ENCODE measurements around the gene FAM98B. TPM values are rescaled to one million over a fixed set of nuclear protein-coding genes. Genes with fewer than 3 reads are reported as not detected.
A peak's percentile ranks its signal among the peaks of the same experiment; 100 is the strongest.

FAM98B gene
- total and polyA plus RNA-seq, 2 donors from 2014 or later: 12.9 to 17.2 TPM

- H3K9ac ChIP-seq (ENCODE audit: low read length in 3 of 3): no peak overlapping the region
- no peak overlapping the region for H3K4me3 ChIP-seq (ENCODE audit: low read length in 3 of 3)
- FAIRE-seq: no peak
- H3K4me1 ChIP-seq (ENCODE audit: control insufficient read depth in 2 of 3, insufficient read depth in 2 of 3, low read depth in 1 of 3, low read length in 3 of 3): no peaks in the 10 kb centered on the region
- H3K27ac ChIP-seq (ENCODE audit: low read depth in 2 of 2, low read length in 2 of 2): no peak overlapping the region
- DNase-seq: peak in 4 of 5 donors; percentile 60 to 82 (median 66)
- peak; percentile 96 for TF ChIP-seq CTCF (IDR thresholded peaks at IDR 0.05; ENCODE audit: borderline replicate concordance, extremely low read depth, insufficient read depth)
- intact Hi-C loops (cut with DNase I): no loop called here
- H3K9me3 ChIP-seq (ENCODE audit: control insufficient read depth in 2 of 3, insufficient read depth in 1 of 3, low read length in 3 of 3): no peaks in the 10 kb centered on the region
- no peaks in the 10 kb centered on the region for H3K27me3 ChIP-seq (ENCODE audit: control insufficient read depth, insufficient read depth, low read length)
- H3K36me3 ChIP-seq (ENCODE audit: control insufficient read depth in 2 of 3, insufficient read depth in 3 of 3, low read length in 3 of 3): no peaks in the 10 kb centered on the region
Measured at GRCh38 chr15:38440353-38441129, 13.4 kb upstream of the FAM98B start.

- no peaks in the 10 kb centered on the region for H3K9me3 ChIP-seq (ENCODE audit: control insufficient read depth in 2 of 3, insufficient read depth in 1 of 3, low read length in 3 of 3)
- no peak for TF ChIP-seq CTCF (IDR thresholded peaks at IDR 0.05; ENCODE audit: borderline replicate concordance, extremely low read depth, insufficient read depth)
- DNase-seq (no peak), FAIRE-seq (no peak)
- intact Hi-C loops (cut with DNase I): no loop called here
- no peaks in the 10 kb centered on the region for H3K36me3 ChIP-seq (ENCODE audit: control insufficient read depth in 2 of 3, insufficient read depth in 3 of 3, low read length in 3 of 3)
- H3K27ac ChIP-seq (ENCODE audit: low read depth in 2 of 2, low read length in 2 of 2): no peak overlapping the region
- H3K9ac ChIP-seq (ENCODE audit: low read length in 3 of 3): no peak overlapping the region
- no peaks in the 10 kb centered on the region for H3K27me3 ChIP-seq (ENCODE audit: control insufficient read depth, insufficient read depth, low read length)
- no peak overlapping the region for H3K4me3 ChIP-seq (ENCODE audit: low read length in 3 of 3)
- H3K4me1 ChIP-seq (ENCODE audit: control insufficient read depth in 2 of 3, insufficient read depth in 2 of 3, low read depth in 1 of 3, low read length in 3 of 3): no peaks in the 10 kb centered on the region
Measured at GRCh38 chr15:38441130-38441519, 12.8 kb upstream of the FAM98B start.

GRCh38 chr15:38454696-38455090 is 766 bp downstream of the FAM98B start:
- no peak for FAIRE-seq
- H3K9ac ChIP-seq (ENCODE audit: low read length in 3 of 3): peak overlapping the region; percentile 85 to 98 (median 97)
- TF ChIP-seq CTCF (IDR thresholded peaks at IDR 0.05; ENCODE audit: borderline replicate concordance, extremely low read depth, insufficient read depth): no peak
- H3K4me1 ChIP-seq (ENCODE audit: control insufficient read depth in 2 of 3, insufficient read depth in 2 of 3, low read depth in 1 of 3, low read length in 3 of 3): peaks cover 0 to 13% (median 3%) of the 10 kb centered on the region in 3 donors
- no peaks in the 10 kb centered on the region for H3K27me3 ChIP-seq (ENCODE audit: control insufficient read depth, insufficient read depth, low read length)
- no peaks in the 10 kb centered on the region for H3K36me3 ChIP-seq (ENCODE audit: control insufficient read depth in 2 of 3, insufficient read depth in 3 of 3, low read length in 3 of 3)
- H3K27ac ChIP-seq (ENCODE audit: low read depth in 2 of 2, low read length in 2 of 2): peak overlapping the region; percentile 91 to 94
- intact Hi-C loops (cut with DNase I): no loop called here
- peak overlapping the region; percentile 88 to 98 (median 95) for H3K4me3 ChIP-seq (ENCODE audit: low read length in 3 of 3)
- no peaks in the 10 kb centered on the region for H3K9me3 ChIP-seq (ENCODE audit: control insufficient read depth in 2 of 3, insufficient read depth in 1 of 3, low read length in 3 of 3)
- DNase-seq: peak in 2 of 5 donors; percentile 45 to 51
